Osteoblast (primary cell): Measurements from ENCODE around the gene JADE2. TPM values are rescaled to one million over a fixed set of nuclear protein-coding genes. Genes with fewer than 3 reads are reported as not detected.

Source experiments
- DNase-seq: peaks from one replicate; pipeline ENCODE4 v3.0.0; 2011; ENCODE audit warnings: low spot score, mixed read lengths; ENCODE audit not compliant: insufficient read length; ENCODE audit errors: missing footprints
- H2AFZ ChIP-seq: 2 replicates; pipeline ENCODE4 v1.6.0; 2011; ENCODE audit warnings: mild to moderate bottlenecking, low read length
- H3K27ac ChIP-seq: 2 replicates; pipeline ENCODE4 v1.5.1; 2011; ENCODE audit warnings: mild to moderate bottlenecking, low read depth, low read length, moderate library complexity
- H3K27me3 ChIP-seq: 2 replicates; pipeline ENCODE4 v1.6.0; 2012; ENCODE audit warnings: mild to moderate bottlenecking, control low read depth, inconsistent platforms, low read length, moderate library complexity; ENCODE audit not compliant: insufficient read depth
- H3K36me3 ChIP-seq: 2 replicates; pipeline ENCODE4 v1.5.1; 2011; ENCODE audit warnings: mild to moderate bottlenecking, low read length, control low read depth, moderate library complexity; ENCODE audit not compliant: insufficient read depth
- H3K4me1 ChIP-seq: 2 replicates; pipeline ENCODE4 v1.5.1; 2011; ENCODE audit warnings: mild to moderate bottlenecking, low read length, control low read depth, moderate library complexity; ENCODE audit not compliant: insufficient read depth
- H3K4me2 ChIP-seq: 2 replicates; pipeline ENCODE4 v1.6.0; 2011; ENCODE audit warnings: mild to moderate bottlenecking, low read length; ENCODE audit not compliant: insufficient read depth
- H3K4me3 ChIP-seq: fragments of 200-600 bp; sonication (generic); 3 replicates; pipeline ENCODE4 v1.5.1; 2012; ENCODE audit warnings: mild to moderate bottlenecking, low read length, inconsistent platforms; ENCODE audit not compliant: insufficient read depth
- H3K79me2 ChIP-seq: 2 replicates; pipeline ENCODE4 v1.6.0; 2012; ENCODE audit warnings: mild to moderate bottlenecking, low read length, control low read depth, inconsistent platforms; ENCODE audit not compliant: insufficient read depth
- H3K9me3 ChIP-seq: 2 replicates; pipeline ENCODE4 v1.5.1; 2011; ENCODE audit warnings: low read depth, low read length, control low read depth
- H4K20me1 ChIP-seq: 2 replicates; pipeline ENCODE4 v1.6.0; 2012; ENCODE audit warnings: mild to moderate bottlenecking, low read length, control low read depth; ENCODE audit not compliant: insufficient read depth
- CTCF ChIP-seq: IDR thresholded peaks from 2 replicates; pipeline ENCODE4 v1.5.1; 2011; ENCODE audit warnings: mild to moderate bottlenecking, low read depth, low read length, moderate library complexity; ENCODE audit errors: extremely low read depth
- total RNA-seq: library from RNA; depleted of rRNA; stranded (reverse); fragments of >200 nt; gene quantifications from 2 replicates; pipeline ENCODE4 v1.2.3, GENCODE V29; 2012

The JADE2 gene
- total RNA-seq, 1 donor: 26.8 TPM

- Histone ChIP-seq H3K4me3 (peak overlapping the region; percentile 44), H3K9me3 (no peaks in the 10 kb centered on the region), H3K4me2 (peak overlapping the region; percentile 75), H2AFZ (peak overlapping the region; percentile 88), H3K4me1 (peaks cover 3% of the 10 kb centered on the region), H4K20me1 (peaks cover 3% of the 10 kb centered on the region), H3K79me2 (no peaks in the 10 kb centered on the region), H3K27ac (no peak overlapping the region), H3K36me3 (no peaks in the 10 kb centered on the region), H3K27me3 (no peaks in the 10 kb centered on the region)
- TF ChIP-seq CTCF: peak; percentile 87
- DNase-seq: peak; percentile 95
Observed at GRCh38 chr5:134586866-134587524, 61.5 kb downstream of the JADE2 start.

GRCh38 chr5:134590992-134591659 is 65.7 kb downstream of the JADE2 start:
- Histone ChIP-seq H3K79me2 (no peaks in the 10 kb centered on the region), H2AFZ (no peak overlapping the region), H3K9me3 (no peaks in the 10 kb centered on the region), H4K20me1 (no peaks in the 10 kb centered on the region), H3K27ac (no peak overlapping the region), H3K4me2 (no peak overlapping the region), H3K4me3 (no peak overlapping the region), H3K4me1 (peaks cover 3% of the 10 kb centered on the region), H3K27me3 (no peaks in the 10 kb centered on the region), H3K36me3 (no peaks in the 10 kb centered on the region)
- TF ChIP-seq CTCF: no peak
- no peak for DNase-seq

- Histone ChIP-seq H3K4me2 (no peak overlapping the region), H3K36me3 (no peaks in the 10 kb centered on the region), H2AFZ (no peak overlapping the region), H3K4me1 (no peaks in the 10 kb centered on the region), H3K27ac (no peak overlapping the region), H3K27me3 (no peaks in the 10 kb centered on the region), H3K79me2 (no peaks in the 10 kb centered on the region), H3K9me3 (no peaks in the 10 kb centered on the region), H4K20me1 (no peaks in the 10 kb centered on the region), H3K4me3 (no peak overlapping the region)
- no peak for TF ChIP-seq CTCF
- DNase-seq: peak; percentile 76
Observed at GRCh38 chr5:134592141-134592746, 66.8 kb downstream of the JADE2 start.

GRCh38 chr5:134594336-134594735 is 68.9 kb downstream of the JADE2 start:
- H3K4me3 ChIP-seq: no peak overlapping the region
- no peaks in the 10 kb centered on the region for H3K4me1 ChIP-seq
- no peak overlapping the region for H2AFZ ChIP-seq
- no peaks in the 10 kb centered on the region for H3K36me3 ChIP-seq
- no peak overlapping the region for H3K27ac ChIP-seq
- H4K20me1 ChIP-seq: no peaks in the 10 kb centered on the region
- no peak overlapping the region for H3K4me2 ChIP-seq
- no peaks in the 10 kb centered on the region for H3K9me3 ChIP-seq
- DNase-seq: no peak
- no peak for TF ChIP-seq CTCF
- no peaks in the 10 kb centered on the region for H3K27me3 ChIP-seq
- no peaks in the 10 kb centered on the region for H3K79me2 ChIP-seq
